HG03066 (cell line): Measurements from ENCODE around the gene METTL25.
A peak's percentile ranks its signal among the peaks of the same experiment; 100 is the strongest.

Experiments
- ATAC-seq: cut with Tn5 transposase; IDR thresholded peaks from one replicate; pipeline ENCODE4 v1.9.1; 2021; ENCODE audit warnings: low read depth; ENCODE audit not compliant: unreplicated experiment

Gene METTL25

DNA sequence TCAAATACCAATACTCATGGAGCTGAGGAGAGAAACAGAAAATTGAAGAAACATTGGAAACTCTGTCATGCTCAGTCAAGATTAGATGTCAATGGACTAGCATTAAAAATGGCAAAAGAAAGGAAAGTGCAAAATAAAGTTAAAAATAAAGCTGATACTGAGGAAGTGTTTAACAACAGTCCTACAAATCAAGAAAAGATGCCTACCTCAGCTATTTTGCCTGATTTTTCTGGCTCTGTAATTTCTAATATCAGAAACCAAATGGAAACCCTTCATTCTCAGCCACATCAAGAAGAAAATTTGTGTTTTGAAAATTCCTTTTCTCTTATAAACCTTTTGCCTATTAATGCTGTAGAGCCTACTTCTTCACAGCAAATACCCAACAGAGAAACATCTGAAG, 40.5 kb downstream of the METTL25 start:
- no peak for ATAC-seq

GRCh38 chr12:82400819-82401218, 42.5 kb downstream of the METTL25 start:
- no peak for ATAC-seq

DNA sequence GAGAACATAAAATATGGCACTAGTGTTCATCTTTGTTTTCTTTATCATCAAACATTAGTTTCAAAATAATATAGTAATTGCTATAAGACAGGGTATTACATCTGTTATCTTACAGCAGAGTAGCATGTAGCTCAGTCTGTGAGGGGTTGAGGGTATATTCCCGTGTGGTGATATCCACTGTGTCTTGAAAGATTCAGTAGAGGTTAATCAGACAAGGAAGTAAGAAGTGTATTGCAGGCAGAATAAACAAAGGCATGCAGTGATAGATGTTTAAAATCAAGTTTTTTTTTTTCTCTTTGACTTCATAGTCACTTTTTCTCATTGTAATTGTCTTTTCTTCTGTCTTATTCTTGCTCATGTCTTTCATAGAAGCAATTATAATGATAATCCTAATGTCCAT, 48.3 kb downstream of the METTL25 start:
- no peak for ATAC-seq

DNA sequence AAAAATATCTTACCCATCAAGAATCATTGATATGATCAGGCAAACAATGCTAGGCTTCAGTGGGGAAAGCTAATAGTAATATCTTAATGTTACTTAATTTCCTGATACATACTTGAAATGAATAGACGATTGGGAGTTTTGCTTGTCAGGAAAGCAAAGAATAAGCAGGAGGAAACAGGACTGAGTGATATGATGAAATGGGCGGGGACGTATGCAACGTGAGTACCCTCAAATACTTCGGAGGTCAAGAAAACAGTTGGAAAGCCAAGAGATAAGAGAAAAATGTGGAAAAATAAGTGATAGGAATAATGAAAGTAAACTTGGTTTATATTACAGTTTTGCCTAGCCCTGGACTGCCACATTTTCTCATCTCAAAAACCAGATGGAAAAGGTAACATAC, 49.2 kb downstream of the METTL25 start:
- ATAC-seq = no peak

DNA sequence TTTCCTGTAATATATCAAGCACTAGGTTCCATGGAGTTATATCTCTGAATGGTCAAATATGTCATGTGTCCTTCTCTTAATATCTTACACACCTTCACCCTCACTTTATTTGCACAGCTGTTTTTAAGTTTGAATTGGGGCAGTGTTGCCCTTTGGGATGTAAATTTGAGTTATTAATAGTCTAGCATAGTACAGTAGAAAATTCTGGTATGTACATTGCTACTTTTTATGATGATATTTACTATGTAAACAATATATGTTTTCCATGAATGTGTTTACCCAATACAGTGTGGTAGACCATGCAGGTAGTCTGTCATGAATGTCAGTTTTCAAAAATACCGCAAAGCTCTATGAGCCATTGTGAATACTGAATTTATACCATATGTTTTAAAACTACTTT, 50.5 kb downstream of the METTL25 start:
- no peak for ATAC-seq

- no peak for ATAC-seq
Measured at GRCh38 chr12:82411546-82412230, 53.4 kb downstream of the METTL25 start.

DNA sequence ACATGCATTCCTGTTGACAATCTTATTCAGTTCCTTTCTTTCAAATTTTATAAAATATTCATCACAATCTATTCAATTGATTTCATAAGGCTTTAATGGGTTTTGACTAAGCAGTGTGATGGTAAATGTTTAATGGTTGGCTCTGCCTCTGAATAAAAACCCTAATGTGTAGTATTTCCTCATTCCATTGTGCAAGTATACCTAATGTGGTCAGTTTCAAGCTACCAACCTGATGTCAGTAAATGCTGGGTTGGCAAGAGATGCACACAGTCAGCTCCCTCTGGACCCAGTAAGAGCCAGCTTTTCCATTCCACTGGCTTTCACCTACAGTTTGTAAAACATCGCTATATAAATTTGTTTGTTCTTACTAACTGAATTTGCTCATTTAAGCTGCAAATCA, 53.9 kb downstream of the METTL25 start:
- no peak for ATAC-seq

GRCh38 chr12:82414044-82414443, 55.7 kb downstream of the METTL25 start:
- no peak for ATAC-seq

GRCh38 chr12:82414926-82415325, 56.6 kb downstream of the METTL25 start:
- no peak for ATAC-seq

- no peak for ATAC-seq
Measured at GRCh38 chr12:82415402-82415801, 57.1 kb downstream of the METTL25 start.

DNA sequence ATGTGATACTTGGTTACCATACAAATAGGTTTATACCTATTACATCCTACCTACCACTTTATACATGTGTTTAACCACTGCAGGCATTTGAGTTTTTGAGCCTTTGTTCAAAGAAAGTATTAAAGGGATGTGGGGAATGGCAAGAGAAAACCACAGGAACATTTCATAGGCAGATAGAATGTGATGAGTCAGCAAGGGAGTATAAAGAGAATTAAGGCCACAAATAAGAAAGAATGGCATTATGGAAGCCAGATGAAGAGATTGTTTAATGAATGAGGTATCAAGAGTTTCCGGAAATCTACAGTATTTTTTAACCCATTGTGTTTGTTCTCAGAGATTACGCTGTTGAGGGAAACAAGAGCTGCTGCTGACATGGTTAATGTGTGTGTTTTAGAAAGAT, 66.9 kb downstream of the METTL25 start:
- ATAC-seq = no peak

DNA sequence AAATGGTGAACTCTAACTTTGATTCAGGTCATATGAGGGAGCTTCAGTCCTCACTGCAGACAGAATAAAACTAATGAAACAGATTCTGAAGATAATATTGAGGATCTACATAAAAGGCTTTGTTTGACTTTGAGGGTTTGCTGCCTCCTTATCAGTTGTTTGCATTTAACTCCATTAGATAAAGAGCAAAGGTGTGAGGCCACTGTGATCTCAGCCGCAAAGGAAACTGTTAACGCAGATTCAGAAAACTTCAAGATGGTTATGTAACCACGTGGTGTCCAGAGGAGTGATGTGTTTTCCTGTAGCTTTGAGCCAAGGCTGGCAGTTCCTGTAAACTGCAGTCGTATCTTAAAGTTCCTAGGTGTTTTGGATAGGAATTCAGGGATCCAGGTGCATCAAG, 67.8 kb downstream of the METTL25 start:
- no peak for ATAC-seq

DNA sequence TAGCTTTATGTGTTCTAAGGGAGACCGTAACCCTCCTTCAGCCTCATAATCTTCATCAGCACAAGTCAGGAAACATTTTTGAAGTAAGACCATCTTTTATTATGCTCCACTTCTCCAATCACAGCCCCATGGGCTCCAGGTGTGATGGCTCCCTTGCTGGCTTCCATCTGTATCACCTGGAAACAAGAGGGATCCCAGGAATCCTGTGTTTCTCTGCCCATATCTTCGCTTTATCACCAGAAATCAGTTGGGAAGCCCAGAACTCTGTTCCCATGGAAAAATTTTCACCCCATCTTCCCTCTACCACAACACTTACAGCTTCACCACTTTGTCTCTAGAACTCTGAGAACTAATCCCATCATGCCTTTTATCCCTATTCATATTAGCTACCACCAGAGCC, 68.3 kb downstream of the METTL25 start:
- no peak for ATAC-seq

- ATAC-seq = no peak
Measured at GRCh38 chr12:82430541-82431145, 72.3 kb downstream of the METTL25 start.

GRCh38 chr12:82434392-82434911, 76.1 kb downstream of the METTL25 start:
- no peak for ATAC-seq

DNA sequence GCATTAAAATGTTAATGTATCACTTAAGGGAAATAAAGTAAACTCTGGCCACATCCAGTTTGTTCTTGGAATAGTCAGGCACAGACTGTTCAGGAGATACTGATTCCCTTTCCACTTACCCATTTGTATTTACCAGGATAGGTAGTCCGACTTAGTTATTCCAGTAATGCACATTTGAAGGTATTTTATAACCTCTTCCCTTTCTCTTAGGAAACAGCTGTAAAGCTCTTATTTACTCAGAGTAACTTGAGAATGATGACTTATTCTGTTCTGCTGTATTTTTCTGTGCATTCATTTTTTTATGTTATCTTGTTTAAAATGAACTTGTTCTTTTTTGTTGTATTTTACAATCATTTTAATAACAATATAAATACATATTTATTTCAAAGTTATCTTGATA, 78.0 kb downstream of the METTL25 start:
- no peak for ATAC-seq

- peak; percentile 46 for ATAC-seq
Measured at GRCh38 chr12:82437744-82438143, 79.4 kb downstream of the METTL25 start.

- peak; percentile 73 for ATAC-seq
Measured at GRCh38 chr12:82438356-82438755, 80.0 kb downstream of the METTL25 start.

GRCh38 chr12:82440885-82441284, 82.6 kb downstream of the METTL25 start:
- ATAC-seq = no peak

DNA sequence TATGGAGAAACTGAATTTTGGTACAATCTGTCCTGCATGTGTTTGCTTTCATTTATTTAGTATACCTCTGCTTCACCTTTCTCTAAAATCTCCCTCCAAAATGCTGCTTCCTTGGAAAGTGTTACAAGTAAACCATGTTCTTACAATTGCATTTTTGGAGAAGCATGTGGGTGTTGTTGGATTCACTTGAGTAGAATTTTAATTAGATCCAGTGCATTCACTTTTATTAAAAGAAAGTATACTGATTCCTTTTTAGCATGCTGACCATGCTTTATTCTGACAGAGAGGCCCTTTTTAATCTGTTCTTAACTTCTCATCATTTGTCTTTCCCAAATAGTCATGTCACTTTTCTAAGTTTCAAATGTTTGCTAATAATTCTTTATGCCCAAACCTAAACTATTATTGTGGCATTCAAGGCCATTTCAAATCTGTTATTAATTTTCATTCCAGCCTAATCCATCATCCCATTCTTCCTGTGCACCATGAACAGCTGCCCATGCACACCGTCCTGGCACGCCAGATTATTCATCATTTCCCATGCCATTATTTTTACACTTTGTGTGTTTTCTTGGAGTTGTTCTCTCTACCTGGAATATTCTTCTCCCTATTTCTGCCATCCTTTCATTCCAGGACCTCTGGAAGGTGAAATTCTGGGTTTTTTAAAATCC, 90.7 kb downstream of the METTL25 start:
- no peak for ATAC-seq

GRCh38 chr12:82456633-82457032, 98.3 kb downstream of the METTL25 start:
- no peak for ATAC-seq

- ATAC-seq = no peak
Measured at GRCh38 chr12:82458101-82458500, 99.8 kb downstream of the METTL25 start.
